ENCODE measurements around the gene CDH13. TPM values are rescaled to one million over a fixed set of nuclear protein-coding genes. Genes with fewer than 3 reads are reported as not detected.

Gene CDH13
- polyA plus RNA-seq, 6 donors from 2014 or later, result 0.04 to 0.29 (median 0.19) TPM; not detected in 1

DNA sequence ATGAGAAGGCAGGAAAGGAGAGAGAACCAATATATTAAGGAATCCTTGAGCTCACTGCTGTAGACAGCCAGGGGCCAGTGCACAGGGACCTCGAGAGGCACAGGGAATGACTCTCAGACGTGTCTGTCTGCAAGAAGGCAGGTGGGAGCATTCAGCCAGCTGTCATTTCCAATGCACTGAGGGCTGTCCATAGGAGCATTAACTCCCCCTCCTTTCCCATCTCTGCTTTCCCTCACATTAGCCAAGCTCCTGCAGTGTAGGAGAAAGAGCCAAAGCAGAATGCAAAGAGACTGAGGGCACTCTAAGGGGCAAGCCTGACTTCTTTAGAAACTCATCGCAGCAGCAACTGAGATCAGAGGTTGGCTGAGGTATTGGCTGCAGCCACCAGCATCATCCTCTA lies 218.3 kb downstream of the CDH13 start:
- Mint-ChIP-seq H3K27me3 (peaks cover 0 to 7% (median 0%) of the 10 kb centered on the region in 3 donors), H3K36me3 (peaks cover 0 to 8% of the 10 kb centered on the region in 2 donors), H3K4me3 (no peak overlapping the region), H3K9me3 (peaks cover 0 to 23% (median 3%) of the 10 kb centered on the region in 7 donors), H3K27ac (no peak overlapping the region), H3K4me1 (no peaks in the 10 kb centered on the region)
- no peak for ATAC-seq (ENCODE audit: low read depth in 2 of 2)
- no peak for DNase-seq

DNA sequence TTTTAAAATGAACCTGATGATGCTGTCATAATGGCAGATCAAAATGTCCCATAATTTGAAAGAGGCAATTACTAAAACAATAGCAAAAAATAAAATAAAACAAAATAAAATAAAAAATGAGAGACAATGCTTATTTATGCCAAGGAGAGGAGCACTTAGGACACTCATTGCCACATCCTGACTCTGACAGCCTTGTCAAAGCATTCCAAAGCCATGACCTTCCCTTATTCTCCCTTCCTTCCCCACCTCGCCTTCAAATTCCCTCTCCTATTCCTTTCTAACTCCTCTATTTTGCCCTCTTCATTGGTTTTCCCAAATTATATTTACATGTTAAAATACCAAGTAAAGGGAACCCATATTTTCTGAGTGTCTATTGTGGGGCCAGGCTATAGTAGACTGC lies 220.0 kb downstream of the CDH13 start:
- Mint-ChIP-seq H3K9me3 (peaks cover 0 to 23% (median 5%) of the 10 kb centered on the region in 7 donors), H3K27me3 (peaks cover 0 to 7% (median 3%) of the 10 kb centered on the region in 3 donors), H3K27ac (no peak overlapping the region), H3K4me1 (no peaks in the 10 kb centered on the region), H3K36me3 (peaks cover 0 to 8% of the 10 kb centered on the region in 2 donors), H3K4me3 (no peak overlapping the region)
- DNase-seq (no peak), ATAC-seq (ENCODE audit: low read depth in 2 of 2) (no peak)

DNA sequence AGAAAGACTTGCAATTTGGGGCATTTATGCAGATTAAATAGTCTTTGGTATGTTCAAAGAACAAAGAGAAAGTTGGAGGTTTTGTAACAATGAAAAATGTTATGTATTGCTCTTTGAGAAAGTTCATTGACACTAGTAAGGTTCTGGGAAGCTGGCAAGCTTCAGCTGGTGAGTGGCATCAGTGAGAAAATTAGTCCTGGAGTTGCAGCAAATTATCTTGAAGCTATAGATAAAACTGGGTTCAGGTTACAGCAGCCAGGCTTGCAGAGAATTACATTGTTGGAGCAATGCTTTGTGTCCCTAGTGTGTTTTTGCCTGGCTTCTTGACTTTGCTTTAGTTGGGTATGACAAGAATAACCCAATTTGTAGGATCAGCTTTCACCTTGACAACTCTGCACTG lies 221.2 kb downstream of the CDH13 start:
- no peaks in the 10 kb centered on the region for H3K4me1 Mint-ChIP-seq
- DNase-seq (no peak), ATAC-seq (ENCODE audit: low read depth in 2 of 2) (no peak)
- H3K4me3 Mint-ChIP-seq, result no peak overlapping the region
- H3K27ac Mint-ChIP-seq, result no peak overlapping the region
- peaks cover 0 to 8% of the 10 kb centered on the region in 2 donors for H3K36me3 Mint-ChIP-seq
- H3K27me3 Mint-ChIP-seq, result peaks cover 0 to 7% (median 6%) of the 10 kb centered on the region in 3 donors
- H3K9me3 Mint-ChIP-seq, result peaks cover 0 to 19% (median 5%) of the 10 kb centered on the region in 7 donors

DNA sequence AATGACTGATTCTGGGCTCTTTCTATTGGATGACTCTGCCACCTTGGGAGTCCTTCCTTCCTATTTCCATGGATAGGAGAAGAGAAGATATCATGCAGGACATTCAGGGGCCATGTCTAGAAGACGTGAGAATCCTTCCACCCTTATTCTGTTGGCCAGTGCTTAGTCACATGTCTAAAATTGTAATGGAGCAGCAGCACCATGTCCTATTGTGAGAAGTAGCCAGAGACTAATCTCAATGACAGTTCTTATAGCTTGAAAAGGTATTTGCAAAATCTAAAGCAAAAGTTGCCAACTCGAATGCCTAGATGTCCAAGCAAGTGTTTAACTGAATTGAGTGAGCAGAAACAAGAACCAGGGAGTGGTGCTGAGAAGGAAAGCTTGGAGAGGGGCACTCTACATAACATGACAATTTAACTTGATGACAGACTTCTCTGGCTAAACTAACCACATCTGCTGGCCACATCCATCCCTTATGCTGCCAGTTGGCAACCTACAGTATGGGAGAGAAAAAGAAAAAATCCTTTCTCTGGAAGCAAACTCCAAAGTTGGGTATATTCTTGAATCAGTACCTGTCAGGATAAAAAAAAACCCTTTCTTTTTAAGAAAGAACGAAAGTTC lies 225.7 kb downstream of the CDH13 start:
- Mint-ChIP-seq H3K4me1 (no peaks in the 10 kb centered on the region), H3K27me3 (peaks cover 0 to 7% (median 6%) of the 10 kb centered on the region in 3 donors), H3K36me3 (no peaks in the 10 kb centered on the region), H3K27ac (no peak overlapping the region), H3K4me3 (no peak overlapping the region), H3K9me3 (peaks cover 0 to 5% (median 1%) of the 10 kb centered on the region in 7 donors)
- DNase-seq, result no peak
- no peak for ATAC-seq (ENCODE audit: low read depth in 2 of 2)

DNA sequence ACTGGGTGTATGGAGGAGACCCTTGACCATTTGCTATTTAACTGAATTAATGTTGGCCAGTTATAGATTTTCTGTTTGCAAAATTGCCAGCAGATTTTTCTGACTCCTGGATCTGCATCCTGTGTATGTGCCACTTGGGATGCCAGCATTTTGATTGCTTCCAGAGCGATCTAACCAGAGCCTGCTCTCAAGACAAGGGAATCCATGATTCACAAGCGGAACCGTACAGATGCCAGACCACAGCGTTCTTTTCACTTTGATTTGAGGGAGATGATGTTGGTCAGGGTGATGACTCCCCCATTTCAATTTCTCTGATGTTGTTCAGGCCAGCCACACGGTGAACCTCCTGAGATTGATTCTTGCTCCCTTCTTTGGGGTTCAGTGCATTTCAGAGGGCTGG lies 228.7 kb downstream of the CDH13 start:
- no peak overlapping the region for H3K27ac Mint-ChIP-seq
- H3K27me3 Mint-ChIP-seq, result peaks cover 0 to 6% (median 0%) of the 10 kb centered on the region in 3 donors
- no peak for DNase-seq
- ATAC-seq (ENCODE audit: low read depth in 2 of 2), result no peak
- no peak overlapping the region for H3K4me3 Mint-ChIP-seq
- no peaks in the 10 kb centered on the region for H3K36me3 Mint-ChIP-seq
- no peaks in the 10 kb centered on the region for H3K4me1 Mint-ChIP-seq
- peaks cover 0 to 5% (median 0%) of the 10 kb centered on the region in 7 donors for H3K9me3 Mint-ChIP-seq

DNA sequence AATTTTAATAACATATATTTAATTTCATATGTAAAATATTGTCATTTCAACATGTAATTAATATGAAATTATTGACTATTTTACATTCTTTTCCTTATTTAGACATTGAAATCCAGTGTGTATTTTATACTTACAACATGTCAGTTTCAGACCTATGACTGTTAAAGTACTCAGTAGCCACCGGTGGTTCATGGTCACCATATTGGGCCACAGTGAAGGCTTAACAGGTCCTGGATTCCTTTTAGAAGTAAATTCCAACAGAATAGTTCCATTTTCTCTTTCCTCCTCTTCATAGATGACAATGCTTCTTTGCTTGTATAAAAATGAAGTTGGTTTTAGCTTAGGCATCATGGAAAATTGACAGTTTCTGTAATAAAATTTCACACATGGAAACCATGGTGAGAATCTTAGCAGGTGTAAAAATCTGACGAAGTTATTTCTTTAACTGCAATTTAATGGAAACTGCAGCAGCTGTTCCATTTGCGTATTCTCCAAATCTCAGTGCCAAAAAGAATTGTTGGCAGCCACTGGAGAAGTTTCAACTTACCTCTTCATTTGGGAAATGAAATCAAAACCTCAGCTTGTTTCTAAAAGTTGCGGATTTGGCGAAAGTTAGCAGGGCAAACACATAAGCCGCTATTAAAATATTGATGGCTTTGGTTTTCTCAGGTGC lies 231.1 kb downstream of the CDH13 start:
- Mint-ChIP-seq H3K4me3 (no peak overlapping the region), H3K4me1 (no peaks in the 10 kb centered on the region), H3K27ac (no peak overlapping the region), H3K36me3 (no peaks in the 10 kb centered on the region), H3K27me3 (no peaks in the 10 kb centered on the region), H3K9me3 (peaks cover 0 to 5% (median 0%) of the 10 kb centered on the region in 7 donors)
- ATAC-seq (ENCODE audit: low read depth in 2 of 2), result no peak
- no peak for DNase-seq

DNA sequence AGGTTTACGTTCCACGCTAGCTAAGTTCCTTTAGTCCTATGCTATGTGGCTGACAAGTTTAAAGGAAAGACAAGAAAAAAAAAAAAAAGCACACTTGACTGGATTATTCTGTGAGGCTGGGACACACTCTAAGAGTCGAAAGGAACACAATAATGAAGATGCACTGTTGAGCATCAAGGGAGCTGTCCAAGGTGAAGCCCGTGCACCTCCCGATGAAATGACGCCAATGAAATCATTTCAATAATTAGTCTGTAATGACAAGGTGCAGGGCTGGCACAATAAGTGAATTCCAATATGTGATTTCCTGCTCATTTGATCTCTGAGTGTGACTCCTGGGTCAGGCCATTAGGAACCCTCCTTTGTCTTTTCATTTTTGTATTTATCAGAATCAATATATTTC lies 232.9 kb downstream of the CDH13 start:
- H3K27me3 Mint-ChIP-seq, result no peaks in the 10 kb centered on the region

DNA sequence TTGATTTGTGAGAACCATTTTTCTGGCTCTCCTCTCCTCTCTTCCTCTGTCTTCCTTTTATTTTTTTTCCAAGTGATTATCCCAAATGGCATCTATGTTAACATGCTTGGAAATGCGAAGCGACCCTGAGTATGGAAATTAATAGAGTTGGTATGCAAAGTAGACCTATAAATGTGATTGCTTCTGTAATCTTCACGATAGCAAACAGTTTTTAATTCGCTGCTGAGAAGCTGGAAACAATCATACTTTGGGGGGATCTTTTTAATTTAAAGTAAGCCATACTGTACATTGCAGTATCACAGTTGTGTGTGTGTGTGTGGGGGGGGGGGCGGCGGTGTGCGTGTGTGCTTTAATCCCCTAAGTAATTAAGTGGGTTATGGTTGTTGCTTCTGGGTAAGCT lies 233.3 kb downstream of the CDH13 start:
- Mint-ChIP-seq H3K9me3 (peaks cover 0 to 12% (median 8%) of the 10 kb centered on the region in 7 donors), H3K27ac (no peak overlapping the region), H3K36me3 (no peaks in the 10 kb centered on the region), H3K4me3 (no peak overlapping the region), H3K4me1 (no peaks in the 10 kb centered on the region), H3K27me3 (no peaks in the 10 kb centered on the region)
- ATAC-seq (ENCODE audit: low read depth in 2 of 2), result no peak
- DNase-seq, result no peak

More for the DNA sequence above, 232.9 kb downstream of the CDH13 start:
- DNase-seq (no peak), ATAC-seq (ENCODE audit: low read depth in 2 of 2) (no peak)
- Mint-ChIP-seq H3K4me1 (no peaks in the 10 kb centered on the region), H3K27ac (no peak overlapping the region), H3K9me3 (peaks cover 0 to 12% (median 7%) of the 10 kb centered on the region in 7 donors), H3K4me3 (no peak overlapping the region), H3K36me3 (no peaks in the 10 kb centered on the region)

DNA sequence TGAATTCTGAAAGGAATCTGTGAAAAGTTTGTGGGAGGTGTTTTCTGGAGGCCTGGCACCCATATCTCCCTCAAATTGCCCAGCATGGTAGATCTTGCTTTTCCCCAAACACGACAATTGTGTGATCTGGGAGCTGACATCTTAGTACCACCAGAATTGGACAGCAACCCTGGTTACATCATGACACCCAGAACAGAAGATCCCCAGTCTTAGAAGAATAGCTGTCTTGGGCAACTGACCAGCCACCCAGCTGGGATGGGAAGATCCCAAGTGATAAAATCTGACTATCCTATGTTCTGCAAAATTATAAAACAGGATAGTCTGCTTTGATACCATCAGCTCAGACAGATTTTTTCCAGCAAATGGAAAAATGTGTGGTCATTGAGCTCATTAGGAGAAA lies 235.3 kb downstream of the CDH13 start:
- no peaks in the 10 kb centered on the region for H3K27me3 Mint-ChIP-seq
- ATAC-seq (ENCODE audit: low read depth in 2 of 2), result no peak
- no peaks in the 10 kb centered on the region for H3K4me1 Mint-ChIP-seq
- H3K36me3 Mint-ChIP-seq, result peaks cover 0 to 5% of the 10 kb centered on the region in 2 donors
- no peak overlapping the region for H3K4me3 Mint-ChIP-seq
- DNase-seq, result no peak
- H3K27ac Mint-ChIP-seq, result no peak overlapping the region
- H3K9me3 Mint-ChIP-seq, result peaks cover 1 to 21% (median 12%) of the 10 kb centered on the region in 7 donors

DNA sequence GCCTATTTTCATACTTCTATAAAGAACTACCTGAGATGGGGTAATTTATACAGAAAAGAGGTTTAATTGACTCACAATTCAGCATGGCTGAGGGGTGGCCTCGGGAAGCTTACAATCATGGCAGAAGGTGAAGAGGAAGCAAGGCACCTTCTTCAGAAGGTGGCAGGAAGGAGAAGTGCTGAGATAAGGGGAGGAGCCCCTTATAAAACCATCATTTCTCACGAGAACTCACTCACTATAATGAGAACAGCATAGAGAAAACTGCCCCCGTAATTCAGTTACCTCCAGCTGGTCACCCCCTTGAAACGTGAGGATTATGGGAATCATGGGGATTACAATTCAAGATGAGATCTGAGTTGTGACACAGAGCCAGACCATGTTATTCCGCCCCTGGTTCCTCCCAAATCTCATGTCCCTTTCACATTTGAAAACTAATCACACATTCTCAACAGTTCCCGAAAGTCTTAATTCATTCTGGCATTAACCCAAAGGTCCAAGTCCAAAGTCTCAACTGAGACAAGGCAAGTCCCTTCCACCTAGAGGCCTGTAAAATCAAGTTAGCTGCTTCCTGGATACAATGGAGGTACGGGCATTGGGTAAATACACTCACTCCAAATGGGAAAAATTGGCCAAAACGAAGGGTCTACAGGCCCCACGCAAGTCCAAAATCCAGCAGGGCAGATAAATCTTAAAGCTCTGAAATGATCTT lies 237.7 kb downstream of the CDH13 start:
- peaks cover 3 to 33% (median 12%) of the 10 kb centered on the region in 7 donors for H3K9me3 Mint-ChIP-seq
- DNase-seq (no peak), ATAC-seq (ENCODE audit: low read depth in 2 of 2) (no peak)
- peaks cover 0 to 5% of the 10 kb centered on the region in 2 donors for H3K36me3 Mint-ChIP-seq
- no peak overlapping the region for H3K27ac Mint-ChIP-seq
- H3K4me3 Mint-ChIP-seq, result no peak overlapping the region
- no peaks in the 10 kb centered on the region for H3K4me1 Mint-ChIP-seq
- H3K27me3 Mint-ChIP-seq, result peaks cover 0 to 3% (median 0%) of the 10 kb centered on the region in 3 donors

DNA sequence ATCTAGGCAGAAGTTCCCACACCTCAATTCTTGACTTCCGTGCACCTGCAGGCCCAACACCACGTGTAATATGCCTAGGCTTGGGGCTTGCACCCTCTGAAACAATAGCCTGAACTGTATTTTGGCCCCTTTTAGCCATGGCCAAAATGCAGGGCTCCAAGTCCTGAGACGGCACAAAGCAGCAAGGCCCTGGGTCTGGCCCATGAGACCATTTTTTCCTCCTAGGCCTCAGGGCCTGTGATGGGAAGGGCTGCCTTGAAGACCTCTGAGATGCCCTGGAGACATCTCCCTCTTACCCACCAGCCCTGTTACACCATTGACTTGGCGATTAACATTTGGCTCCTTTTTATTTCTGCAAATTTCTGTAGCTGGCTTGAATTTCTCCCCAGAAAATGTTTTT lies 238.6 kb downstream of the CDH13 start:
- Mint-ChIP-seq H3K27me3 (peaks cover 0 to 3% (median 0%) of the 10 kb centered on the region in 3 donors), H3K4me3 (no peak overlapping the region), H3K9me3 (peaks cover 4 to 33% (median 12%) of the 10 kb centered on the region in 7 donors), H3K27ac (no peak overlapping the region), H3K36me3 (peaks cover 0 to 5% of the 10 kb centered on the region in 2 donors), H3K4me1 (no peaks in the 10 kb centered on the region)
- DNase-seq (no peak), ATAC-seq (ENCODE audit: low read depth in 2 of 2) (no peak)

DNA sequence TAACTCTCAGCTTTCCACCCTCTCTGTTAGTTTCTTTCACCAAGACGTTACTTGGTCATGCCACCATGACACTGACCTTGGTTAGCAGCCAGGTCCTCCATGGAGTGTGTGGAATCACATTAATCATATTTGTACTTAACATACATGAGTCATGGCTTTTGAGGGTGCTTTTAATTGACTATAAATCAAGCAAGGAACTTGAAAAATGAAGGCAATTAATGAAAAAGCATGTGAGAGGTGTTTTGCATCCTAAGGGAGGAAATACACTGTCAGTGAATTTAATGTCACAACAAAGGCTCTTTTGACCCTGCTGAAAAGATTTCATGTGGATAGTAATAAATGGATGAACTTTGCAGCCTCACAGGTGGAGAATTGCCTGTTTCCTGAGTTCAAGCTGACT lies 240.7 kb downstream of the CDH13 start:
- H3K4me3 Mint-ChIP-seq, result no peak overlapping the region
- H3K9me3 Mint-ChIP-seq, result peaks cover 9 to 41% (median 16%) of the 10 kb centered on the region in 7 donors
- H3K27me3 Mint-ChIP-seq, result peaks cover 0 to 3% (median 0%) of the 10 kb centered on the region in 3 donors
- H3K27ac Mint-ChIP-seq, result no peak overlapping the region
- DNase-seq, result no peak
- no peaks in the 10 kb centered on the region for H3K4me1 Mint-ChIP-seq
- peaks cover 0 to 5% of the 10 kb centered on the region in 2 donors for H3K36me3 Mint-ChIP-seq
- no peak for ATAC-seq (ENCODE audit: low read depth in 2 of 2)

DNA sequence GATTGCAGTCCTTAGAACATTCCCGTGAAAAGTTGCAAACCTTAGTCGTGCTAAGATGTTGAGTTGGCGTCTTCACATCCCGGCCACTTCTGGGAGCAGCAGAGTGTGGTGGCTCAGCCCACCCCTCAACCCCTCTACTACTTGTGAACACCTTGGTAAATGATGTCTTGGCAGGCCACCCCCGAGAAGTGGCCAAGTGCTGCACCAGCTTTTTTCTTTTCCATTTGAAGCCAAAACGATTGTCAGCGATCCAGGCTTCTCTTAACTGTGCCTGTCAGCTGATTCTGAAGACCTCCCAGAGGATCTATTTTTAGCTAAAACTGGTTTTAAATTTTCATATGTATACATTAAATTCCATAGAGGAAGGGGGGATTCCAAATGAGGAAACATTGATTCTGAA lies 247.5 kb downstream of the CDH13 start:
- DNase-seq, result no peak
- H3K27ac Mint-ChIP-seq, result no peak overlapping the region
- H3K27me3 Mint-ChIP-seq, result peaks cover 0 to 19% (median 0%) of the 10 kb centered on the region in 3 donors
- ATAC-seq (ENCODE audit: low read depth in 2 of 2), result no peak
- peaks cover 0 to 13% (median 6%) of the 10 kb centered on the region in 7 donors for H3K9me3 Mint-ChIP-seq
- no peaks in the 10 kb centered on the region for H3K4me1 Mint-ChIP-seq
- no peak overlapping the region for H3K4me3 Mint-ChIP-seq
- H3K36me3 Mint-ChIP-seq, result no peaks in the 10 kb centered on the region

Measured in naive B cell (primary cell).